GM10266 (cell line): ENCODE results near the gene NEU2.

Experiments
- DNase-seq: peaks from one replicate; pipeline ENCODE4 v3.0.0; 2012; ENCODE audit errors: extremely low spot score
- TF ChIP-seq, protein P1 (sequence below): IDR thresholded peaks from 2 replicates; pipeline ENCODE4 v1.5.1; 2012; ENCODE audit warnings: mild to moderate bottlenecking, low read depth; ENCODE audit not compliant: control insufficient read depth, insufficient read depth; ENCODE audit errors: missing control alignments

Gene NEU2

DNA sequence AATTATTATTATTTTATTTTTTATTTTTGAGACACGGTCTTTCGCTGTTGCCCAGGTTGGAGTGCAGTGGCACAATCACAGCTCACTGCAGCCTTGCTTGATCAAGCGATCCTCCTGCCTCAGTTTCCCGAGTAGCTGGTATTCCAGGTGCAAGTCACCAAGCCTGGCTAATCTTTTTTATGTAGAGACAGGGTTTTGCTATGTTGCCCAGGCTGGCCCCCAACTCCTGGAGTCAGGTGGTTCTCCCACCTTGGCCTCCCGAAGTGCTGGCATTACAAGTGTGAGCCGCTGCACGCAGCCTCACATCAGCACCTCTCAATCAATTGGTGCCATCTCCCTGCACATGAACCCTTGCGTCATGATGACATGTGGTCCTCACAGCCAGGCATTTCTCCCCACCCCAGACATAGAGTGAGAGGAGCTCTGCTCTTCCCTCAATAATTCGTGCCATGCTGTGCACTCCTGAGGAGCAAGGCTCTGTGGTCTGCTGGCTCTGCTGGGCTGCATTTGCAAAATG lies 33.5 kb downstream of the NEU2 start:
- TF ChIP-seq, protein P1, sequence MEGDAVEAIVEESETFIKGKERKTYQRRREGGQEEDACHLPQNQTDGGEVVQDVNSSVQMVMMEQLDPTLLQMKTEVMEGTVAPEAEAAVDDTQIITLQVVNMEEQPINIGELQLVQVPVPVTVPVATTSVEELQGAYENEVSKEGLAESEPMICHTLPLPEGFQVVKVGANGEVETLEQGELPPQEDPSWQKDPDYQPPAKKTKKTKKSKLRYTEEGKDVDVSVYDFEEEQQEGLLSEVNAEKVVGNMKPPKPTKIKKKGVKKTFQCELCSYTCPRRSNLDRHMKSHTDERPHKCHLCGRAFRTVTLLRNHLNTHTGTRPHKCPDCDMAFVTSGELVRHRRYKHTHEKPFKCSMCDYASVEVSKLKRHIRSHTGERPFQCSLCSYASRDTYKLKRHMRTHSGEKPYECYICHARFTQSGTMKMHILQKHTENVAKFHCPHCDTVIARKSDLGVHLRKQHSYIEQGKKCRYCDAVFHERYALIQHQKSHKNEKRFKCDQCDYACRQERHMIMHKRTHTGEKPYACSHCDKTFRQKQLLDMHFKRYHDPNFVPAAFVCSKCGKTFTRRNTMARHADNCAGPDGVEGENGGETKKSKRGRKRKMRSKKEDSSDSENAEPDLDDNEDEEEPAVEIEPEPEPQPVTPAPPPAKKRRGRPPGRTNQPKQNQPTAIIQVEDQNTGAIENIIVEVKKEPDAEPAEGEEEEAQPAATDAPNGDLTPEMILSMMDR, result no peak
- DNase-seq, result no peak

DNA sequence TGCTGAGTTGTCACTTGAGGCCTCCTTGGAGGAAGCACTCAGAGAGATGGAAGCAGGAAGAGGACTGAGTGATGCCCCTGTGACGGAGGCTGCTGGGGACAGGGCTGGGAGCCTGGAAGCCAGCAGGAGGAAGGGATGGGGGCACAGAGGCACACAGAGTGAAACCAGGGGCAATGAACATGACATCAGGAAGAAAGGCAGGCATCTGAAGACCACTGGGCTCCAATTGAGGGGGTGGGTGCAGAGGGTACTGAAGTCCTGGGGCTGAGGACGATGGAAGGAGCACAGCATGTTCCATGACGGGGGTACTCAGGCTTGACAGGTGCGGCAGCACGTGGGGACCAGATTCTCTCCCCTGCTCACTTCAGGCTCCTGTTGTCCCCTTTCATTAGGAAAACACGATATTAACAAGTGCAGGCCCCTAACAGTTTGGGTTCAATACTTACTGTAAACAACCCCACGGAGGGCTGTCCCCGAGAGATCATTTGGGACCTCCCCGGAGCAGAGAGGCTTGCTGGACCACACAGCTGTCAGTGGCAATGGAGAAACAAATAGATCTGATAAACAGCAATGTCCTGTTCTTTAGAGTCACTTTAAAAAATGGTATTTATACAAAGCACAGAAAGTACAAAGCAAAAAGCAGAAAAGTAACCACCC lies 36.4 kb downstream of the NEU2 start:
- no peak for DNase-seq
- TF ChIP-seq, protein P1, result no peak

DNA sequence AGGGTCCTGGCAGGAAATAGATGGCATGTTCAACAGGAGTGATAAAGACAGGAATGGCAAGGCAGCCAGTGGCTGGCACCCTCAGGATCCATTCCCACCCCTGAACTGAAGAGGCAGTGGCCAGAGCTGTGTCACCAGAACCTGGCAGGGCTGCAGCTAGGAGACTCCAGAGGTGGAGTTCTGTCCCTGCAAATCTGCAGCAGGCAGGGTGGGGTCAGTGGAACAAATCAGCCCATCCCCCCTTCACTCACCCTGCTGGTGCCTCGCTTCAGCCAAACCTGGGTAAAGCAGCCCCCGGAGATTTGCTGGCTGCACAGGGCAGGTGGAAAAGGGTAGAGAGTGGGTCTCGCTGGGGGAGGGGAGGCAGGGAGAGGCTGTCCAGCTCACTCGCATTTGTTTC lies 40.4 kb downstream of the NEU2 start:
- DNase-seq, result no peak
- TF ChIP-seq, protein P1, result no peak

DNA sequence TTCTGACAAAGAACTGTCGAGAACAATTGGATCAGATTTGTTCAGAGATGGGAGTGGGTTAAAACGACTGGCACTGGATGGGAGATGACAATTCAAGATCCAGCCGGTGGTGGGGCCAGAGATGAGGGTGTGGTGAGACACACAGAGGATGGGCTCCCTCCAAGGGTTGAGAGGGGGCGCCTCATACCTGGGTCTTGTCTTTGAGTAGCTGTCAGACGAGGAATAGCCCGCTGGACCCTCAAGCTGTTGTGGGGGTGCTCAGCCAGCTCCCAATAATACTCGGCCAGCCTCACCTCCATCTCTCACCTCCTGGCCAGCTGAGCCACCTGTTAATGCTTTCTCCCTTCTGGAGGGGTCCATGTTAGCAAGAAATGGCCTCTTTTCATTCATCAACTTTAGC lies 41.6 kb downstream of the NEU2 start:
- TF ChIP-seq, protein P1, result no peak
- no peak for DNase-seq

DNA sequence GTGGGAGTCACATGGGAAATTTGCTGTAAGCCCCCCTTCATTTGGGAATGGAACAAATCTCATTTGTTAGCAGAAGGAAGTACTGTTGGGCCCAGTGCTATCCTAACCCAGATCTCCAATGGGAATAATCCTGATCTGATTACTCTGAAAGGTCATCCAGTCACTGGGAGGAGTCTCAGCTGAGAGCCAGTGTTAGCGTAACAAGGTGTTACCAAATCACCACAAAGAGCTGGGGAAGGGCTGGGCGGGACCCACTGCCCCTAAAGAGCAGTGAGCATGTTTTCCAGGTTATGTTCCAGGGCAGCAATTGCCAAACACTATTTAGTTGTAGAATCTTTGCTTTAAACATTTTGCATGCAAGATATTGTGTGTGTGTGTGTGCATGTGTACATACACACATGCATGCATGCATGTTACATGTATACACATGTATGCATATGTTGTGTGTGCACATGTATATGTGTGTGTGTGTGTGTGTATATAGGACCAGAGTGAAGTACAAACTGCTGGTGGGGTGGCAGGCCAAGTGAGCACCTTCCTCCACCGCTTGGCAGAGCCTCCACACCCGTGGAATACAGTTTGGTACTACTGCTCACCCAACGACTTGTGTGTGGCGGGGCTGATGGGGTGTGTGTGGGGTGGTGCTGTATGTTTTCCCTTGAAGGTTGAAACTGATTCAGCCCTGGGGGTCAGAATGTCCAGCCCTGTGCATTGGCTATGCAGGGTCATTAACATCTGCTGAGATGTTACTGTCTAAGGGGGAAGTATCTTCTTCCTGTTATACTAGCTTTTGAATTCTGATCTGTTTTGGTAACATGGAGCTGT lies 42.9 kb downstream of the NEU2 start:
- no peak for DNase-seq
- TF ChIP-seq, protein P1, result no peak

DNA sequence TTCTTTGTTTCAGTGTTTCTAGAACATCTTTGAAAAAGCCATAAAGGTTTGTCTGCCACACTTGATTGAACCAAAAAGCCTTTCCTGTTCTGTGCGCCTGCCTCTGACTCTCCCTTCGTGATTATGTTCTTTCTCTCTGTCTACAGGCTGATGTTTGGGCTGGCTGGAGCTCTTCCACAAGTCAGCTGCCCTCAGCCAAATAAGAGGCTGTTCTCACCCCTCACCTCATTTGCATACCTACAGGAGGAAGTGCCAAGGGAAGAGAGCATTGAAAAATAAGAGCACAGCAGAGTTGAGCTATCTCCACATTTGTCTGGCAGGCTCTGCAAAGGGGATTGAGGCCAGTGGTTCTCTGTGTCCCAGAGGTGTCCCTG lies 43.5 kb downstream of the NEU2 start:
- TF ChIP-seq, protein P1, result no peak

DNA sequence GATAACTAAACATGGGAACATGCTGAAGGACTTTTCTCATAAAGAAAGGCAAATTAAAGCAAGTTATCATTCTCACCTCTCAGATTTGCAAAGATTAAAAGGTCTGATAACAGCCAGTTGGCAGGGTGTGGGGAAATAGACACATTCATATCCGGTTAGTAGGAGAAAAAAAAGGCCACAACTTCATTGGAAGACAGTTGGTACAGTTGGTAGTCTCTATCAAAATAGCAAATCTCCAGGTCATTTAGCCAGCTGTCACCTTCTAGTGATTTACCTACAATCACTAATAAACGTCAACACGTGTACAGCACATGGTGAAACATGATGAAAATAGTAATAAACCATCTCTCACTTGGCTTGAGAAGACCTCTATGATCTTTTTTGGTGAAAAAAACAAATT lies 44.3 kb downstream of the NEU2 start:
- TF ChIP-seq, protein P1, result no peak
- DNase-seq, result no peak

More for the DNA sequence above, 43.5 kb downstream of the NEU2 start:
- no peak for DNase-seq
